H1 (cell line): Measurements from ENCODE around the gene SMAP1. TPM values are rescaled to one million over a fixed set of nuclear protein-coding genes. Genes with fewer than 3 reads are reported as not detected.

Experiments
- CTCF ChIA-PET: fragments of 300-600 bp; sonication (Branson Sonifier 250); formaldehyde crosslinking; loops from one replicate; lab custom pipeline; 2021; ENCODE audit not compliant: partially characterized antibody; lab: Charles Lee
- POLR2A ChIA-PET: fragments of 300-600 bp; sonication (Branson Sonifier 250); formaldehyde crosslinking; loops from one replicate; lab custom pipeline; 2021; ENCODE audit warnings: inconsistent platforms; ENCODE audit not compliant: partially characterized antibody; lab: Charles Lee
- DNase-seq, 2 experiments: peaks; one replicate each; pipeline versions ENCODE4 v3.0.0 to v3.0.0-alpha.2; 2010 to 2022; ENCODE audit warnings: low spot score in 2 of 2, low read depth in 1 of 2, mixed read lengths in 1 of 2
- FAIRE-seq: peaks from 2 replicates; lab custom pipeline; 2011; peaks lifted over from hg19 to GRCh38; lab: Jason Lieb, UNC
- H2AFZ ChIP-seq: 2 replicates; pipeline ENCODE4 v1.8.1; 2012; ENCODE audit warnings: low read length, inconsistent platforms
- H2AK5ac ChIP-seq: 2 replicates; pipeline ENCODE4 v1.6.1; 2013; ENCODE audit warnings: low read depth, low read length
- H2BK120ac ChIP-seq: replicated peaks from 2 replicates; pipeline ENCODE3; 2013; ENCODE audit warnings: low read depth, low read length, inconsistent platforms
- H2BK12ac ChIP-seq: 2 replicates; pipeline ENCODE4 v1.6.1; 2013; ENCODE audit warnings: low read depth, low read length
- H2BK15ac ChIP-seq: 2 replicates; pipeline ENCODE4 v1.6.1; 2013; ENCODE audit warnings: low read length
- H2BK20ac ChIP-seq: 2 replicates; pipeline ENCODE4 v1.6.1; 2013; ENCODE audit warnings: low read length
- H2BK5ac ChIP-seq: 2 replicates; pipeline ENCODE4 v1.6.1; 2013; ENCODE audit warnings: low read depth, low read length
- H3K14ac ChIP-seq: 2 replicates; pipeline ENCODE4 v1.6.1; 2013; ENCODE audit warnings: inconsistent platforms; ENCODE audit not compliant: insufficient read length
- H3K18ac ChIP-seq: 2 replicates; pipeline ENCODE4 v1.6.1; 2013; ENCODE audit warnings: low read length; ENCODE audit errors: extremely low read depth
- H3K23ac ChIP-seq: 2 replicates; pipeline ENCODE4 v1.6.1; 2013; ENCODE audit warnings: inconsistent platforms; ENCODE audit not compliant: insufficient read length
- H3K23me2 ChIP-seq: 2 replicates; pipeline ENCODE4 v1.6.1; 2013; ENCODE audit warnings: low read depth, low read length
- H3K27ac ChIP-seq: 2 replicates; pipeline ENCODE4 v1.6.1; 2011; ENCODE audit warnings: low read depth, low read length, inconsistent platforms
- H3K27me3 ChIP-seq, 4 experiments: replicated peaks in 1 of 4; 1 replicate in 1 of 4; 2 replicates in 3 of 4; pipeline versions ENCODE4 v1.6.1 to v1.8.1; 2011 to 2013; ENCODE audit warnings: low read length in 3 of 4, mild to moderate bottlenecking in 3 of 4, inconsistent platforms in 2 of 4, mixed read lengths in 2 of 4, moderate library complexity in 1 of 4; ENCODE audit not compliant: control insufficient read depth in 3 of 4, insufficient read depth in 3 of 4; ENCODE audit errors: extremely low read depth in 1 of 4
- H3K36me3 ChIP-seq, 4 experiments: 2 replicates each; pipeline versions ENCODE4 v1.6.1 to v1.8.1; 2011 to 2013; ENCODE audit warnings: mild to moderate bottlenecking in 4 of 4, low read length in 3 of 4, moderate library complexity in 2 of 4, control low read depth in 1 of 4, inconsistent platforms in 1 of 4; ENCODE audit not compliant: insufficient read depth in 4 of 4, control insufficient read depth in 2 of 4
- H3K4ac ChIP-seq: replicated peaks from 2 replicates; pipeline ENCODE3; 2013; ENCODE audit warnings: low read length, low read depth, mixed read lengths, inconsistent platforms; ENCODE audit not compliant: insufficient read length
- H3K4me1 ChIP-seq, 4 experiments: replicated peaks in 1 of 4; 1 replicate in 1 of 4; 2 replicates in 3 of 4; pipeline versions ENCODE4 v1.6.1 to v1.8.1; 2011 to 2013; ENCODE audit warnings: low read length in 3 of 4, inconsistent platforms in 2 of 4, mixed read lengths in 1 of 4; ENCODE audit not compliant: insufficient read depth in 4 of 4, control insufficient read depth in 3 of 4
- H3K4me2 ChIP-seq, 2 experiments: 2 replicates each; pipeline versions ENCODE4 v1.6.1 to v1.8.1; 2011 to 2013; ENCODE audit warnings: low read depth in 2 of 2, low read length in 2 of 2, control low read depth in 1 of 2, inconsistent platforms in 1 of 2, mild to moderate bottlenecking in 1 of 2; ENCODE audit not compliant: insufficient read depth in 1 of 2
- H3K4me3 ChIP-seq, 4 experiments: fragments of 200-600, 300-600 bp in 1 of 4; sonication (generic), shearing (Covaris generic), sonication (Bioruptor Twin) in 1 of 4; 2 replicates each; pipeline versions ENCODE4 v1.5.1 to v1.8.1; 2011 to 2016; ENCODE audit warnings: low read length in 4 of 4, low read depth in 3 of 4, control low read depth in 2 of 4, inconsistent platforms in 2 of 4, mild to moderate bottlenecking in 2 of 4, mixed read lengths in 1 of 4, moderate library complexity in 1 of 4; ENCODE audit not compliant: insufficient read depth in 2 of 4; ENCODE audit errors: extremely low read depth in 1 of 4
- H3K56ac ChIP-seq: replicated peaks from 2 replicates; pipeline ENCODE3; 2013; ENCODE audit warnings: low read depth, mild to moderate bottlenecking, mixed read lengths, low read length, inconsistent platforms; ENCODE audit not compliant: insufficient read length
- H3K79me1 ChIP-seq: 2 replicates; pipeline ENCODE4 v1.6.1; 2013; ENCODE audit warnings: low read depth, low read length, control low read depth
- H3K79me2 ChIP-seq, 2 experiments: 2 replicates each; pipeline versions ENCODE4 v1.6.1 to v1.8.1; 2012 to 2013; ENCODE audit warnings: low read length in 2 of 2, mild to moderate bottlenecking in 2 of 2, inconsistent platforms in 1 of 2; ENCODE audit not compliant: insufficient read depth in 2 of 2, control insufficient read depth in 1 of 2
- H3K9ac ChIP-seq, 4 experiments: replicated peaks in 1 of 4; 1 replicate in 1 of 4; 2 replicates in 3 of 4; pipeline versions ENCODE4 v1.6.1 to v1.8.1; 2011 to 2013; ENCODE audit warnings: low read depth in 3 of 4, low read length in 3 of 4, control low read depth in 2 of 4, mild to moderate bottlenecking in 2 of 4, moderate library complexity in 2 of 4, inconsistent platforms in 1 of 4; ENCODE audit errors: extremely low read depth in 1 of 4
- H3K9me3 ChIP-seq, 2 experiments: 2 replicates each; pipeline versions ENCODE4 v1.6.1 to v1.8.1; 2012 to 2013; ENCODE audit warnings: mild to moderate bottlenecking in 2 of 2, moderate library complexity in 2 of 2, control low read depth in 1 of 2, inconsistent platforms in 1 of 2, low read depth in 1 of 2, low read length in 1 of 2, mixed read lengths in 1 of 2; ENCODE audit not compliant: insufficient read depth in 2 of 2
- H4K20me1 ChIP-seq, 2 experiments: replicated peaks in 1 of 2; 2 replicates each; pipeline versions ENCODE3 to v1.8.1; 2011 to 2013; ENCODE audit warnings: inconsistent platforms in 2 of 2, low read length in 2 of 2, mild to moderate bottlenecking in 1 of 2; ENCODE audit not compliant: insufficient read depth in 2 of 2, control insufficient read depth in 1 of 2
- H4K5ac ChIP-seq: 2 replicates; pipeline ENCODE4 v1.6.1; 2013; ENCODE audit warnings: low read length, low read depth, mixed read lengths, inconsistent platforms; ENCODE audit not compliant: insufficient read length
- H4K8ac ChIP-seq: 2 replicates; pipeline ENCODE4 v1.8.0; 2013; ENCODE audit warnings: mild to moderate bottlenecking, moderate library complexity, low read length, inconsistent platforms; ENCODE audit not compliant: insufficient read depth; ENCODE audit errors: extremely low read depth
- H4K91ac ChIP-seq: replicated peaks from 2 replicates; pipeline ENCODE3; 2013; ENCODE audit warnings: low read length, mixed read lengths, inconsistent platforms; ENCODE audit not compliant: insufficient read length
- ASH2L ChIP-seq: fragments of 200-600, 300-600 bp; sonication (generic); IDR thresholded peaks from one replicate; pipeline ENCODE4 v1.7.1; 2017; ENCODE audit warnings: low read length
- CBX5 ChIP-seq: fragments of 300-800, 300-1000 bp; sonication (generic); IDR thresholded peaks from 2 replicates; pipeline ENCODE4 v1.7.1; 2016; ENCODE audit warnings: antibody characterized with exemption, low read length, low read depth
- CREB1 ChIP-seq: IDR thresholded peaks from 2 replicates; pipeline ENCODE4 v1.6.1; 2012; ENCODE audit warnings: inconsistent platforms
- CTBP2 ChIP-seq: IDR thresholded peaks from 2 replicates; pipeline ENCODE4 v1.7.0; 2011; ENCODE audit warnings: borderline replicate concordance, mild to moderate bottlenecking, moderate library complexity, mixed read lengths, low read length; ENCODE audit not compliant: insufficient read depth, insufficient read length
- CTCF ChIP-seq, 3 experiments: IDR thresholded peaks; 1 replicate in 2 of 3; 2 replicates in 1 of 3; pipeline versions ENCODE4 v1.5.1 to v1.6.1; 2011; ENCODE audit warnings: low read length in 3 of 3, mild to moderate bottlenecking in 3 of 3, inconsistent platforms in 2 of 3, low read depth in 1 of 3, moderate library complexity in 1 of 3; ENCODE audit not compliant: insufficient read depth in 1 of 3; ENCODE audit errors: control extremely low read depth in 1 of 3
- FOSL1 ChIP-seq: IDR thresholded peaks from 2 replicates; pipeline ENCODE4 v1.6.1; 2011; ENCODE audit warnings: mild to moderate bottlenecking, low read depth, low read length, moderate library complexity; ENCODE audit not compliant: insufficient read depth
- JUND ChIP-seq: IDR thresholded peaks from 2 replicates; pipeline ENCODE4 v1.6.1; 2011; ENCODE audit warnings: mild to moderate bottlenecking, improper control_type of control experiment, low read length
- SAP30 ChIP-seq: fragments of 300-600 bp; sonication (generic); IDR thresholded peaks from 2 replicates; pipeline ENCODE4 v1.7.1; 2012; ENCODE audit warnings: low read length, moderate library complexity, mild to moderate bottlenecking, inconsistent platforms; ENCODE audit not compliant: insufficient read depth, insufficient replicate concordance
- SIRT6 ChIP-seq: IDR thresholded peaks from one replicate; pipeline ENCODE4 v1.7.1; 2012; ENCODE audit warnings: low read length, inconsistent platforms
- TAF1 ChIP-seq: IDR thresholded peaks from 2 replicates; pipeline ENCODE4 v1.6.1; 2011; ENCODE audit warnings: mild to moderate bottlenecking, low read depth, low read length
- TCF12 ChIP-seq: IDR thresholded peaks from 2 replicates; pipeline ENCODE4 v1.6.1; 2011; ENCODE audit warnings: low read depth, mild to moderate bottlenecking, low read length
- YY1 ChIP-seq: IDR thresholded peaks from 2 replicates; pipeline ENCODE4 v1.6.1; 2011; ENCODE audit warnings: low read depth, mild to moderate bottlenecking, low read length
- ZNF274 ChIP-seq: IDR thresholded peaks from 2 replicates; pipeline ENCODE4 v1.7.0; 2012; ENCODE audit warnings: low read length, borderline replicate concordance; ENCODE audit errors: extremely low read depth
- WGBS, 2 experiments: shearing (Covaris generic) in 1 of 2; methylation state at CpG; one replicate each; pipeline versions ENCODE4 v1.1.6 to v1.1.7; 2013 to 2015; ENCODE audit warnings: low lambda C conversion rate in 2 of 2, mixed read lengths in 2 of 2, inconsistent platforms in 1 of 2, low coverage in 1 of 2, missing lambda C conversion rate in 1 of 2; ENCODE audit not compliant: insufficient replicate concordance in 2 of 2, insufficient coverage in 1 of 2, insufficient read length in 1 of 2; ENCODE audit errors: extremely low coverage in 1 of 2, missing lambda C conversion rate in 1 of 2; 5-methylcytosine and 5-hydroxymethylcytosine counted together
- polyA plus RNA-seq, 7 experiments: library from polyadenylated mRNA; depleted of rRNA in 3 of 7; stranded (reverse) in 5 of 7; unstranded in 2 of 7; fragments of >200 nt in 5 of 7; fragments of 200-250 nt in 2 of 7; gene quantifications; 1 replicate in 5 of 7; 2 replicates in 1 of 7; 4 replicates in 1 of 7; pipeline versions ENCODE4 v1.2.1 to v1.2.3, GENCODE V29; 2011 to 2013; ENCODE audit warnings: missing spikeins in 2 of 7, mixed read lengths in 2 of 7
- total RNA-seq: library from RNA; stranded (reverse); fragmentation: NEBNext Ultra II Directional; extraction: Animal tissue kit (Norgen Biotek cat#: 25700); gene quantifications from 2 replicates; pipeline ENCODE4 v1.2.1, GENCODE V29; 2021

SMAP1 gene
- total and polyA plus RNA-seq, 2 of the 8 experiments (the other 6 are each of a cell fraction or from before 2014, with no cell fraction given) = 18.8 to 32.4 TPM

GRCh38 chr6:70708448-70708847 is 40.8 kb downstream of the SMAP1 start:
- no peak overlapping the region for H2BK20ac ChIP-seq
- no peak overlapping the region for H3K4me3 ChIP-seq
- no peaks in the 10 kb centered on the region for H4K20me1 ChIP-seq
- no peak overlapping the region for H3K23ac ChIP-seq
- H3K79me2 ChIP-seq = peaks cover 0 to 25% of the 10 kb centered on the region in 2 experiments; a peak in 3 of 4 replicates
- no peak overlapping the region for H2BK5ac ChIP-seq
- 90% methylated on average over 2 of the region's 2 CpGs; no CpG with 5 or more reads in 1 of the 2 experiments for WGBS, 2 experiments
- H3K9me3 ChIP-seq = no peaks in the 10 kb centered on the region
- no peaks in the 10 kb centered on the region for H3K36me3 ChIP-seq
- no peak overlapping the region for H2AK5ac ChIP-seq
- no peak overlapping the region for H2BK12ac ChIP-seq
- no peak overlapping the region for H3K56ac ChIP-seq
- H4K91ac ChIP-seq = no peak overlapping the region
- no peak overlapping the region for H4K8ac ChIP-seq
- no peak overlapping the region for H3K14ac ChIP-seq
- no peak overlapping the region for H3K18ac ChIP-seq
- no peak overlapping the region for H2AFZ ChIP-seq
- H2BK120ac ChIP-seq = no peak overlapping the region
- H3K27ac ChIP-seq = no peak overlapping the region
- ChIA-PET CTCF (interaction anchor here (0.8 to 6.2 kb wide), 11 partner anchors 9 to 304 kb away, joined by 3 to 62 read pairs (median 5); partner anchors contain the start of gene B3GAT2), POLR2A (no interaction called here)
- no peak overlapping the region for H3K9ac ChIP-seq
- FAIRE-seq (no peak), DNase-seq (no peak)
- H3K23me2 ChIP-seq = no peaks in the 10 kb centered on the region
- no peak overlapping the region for H3K4ac ChIP-seq
- H4K5ac ChIP-seq = no peak overlapping the region
- no peaks in the 10 kb centered on the region for H3K79me1 ChIP-seq
- H3K4me1 ChIP-seq = peaks cover 0 to 6% (median 0%) of the 10 kb centered on the region in 4 experiments; a peak in 1 of 7 replicates
- H3K27me3 ChIP-seq = no peaks in the 10 kb centered on the region
- H2BK15ac ChIP-seq = no peak overlapping the region
- H3K4me2 ChIP-seq = no peak overlapping the region
- TF ChIP-seq CREB1 (no peak), YY1 (no peak), SAP30 (no peak), CBX5 (no peak), ASH2L (no peak), ZNF274 (no peak), SIRT6 (no peak), FOSL1 (no peak), JUND (no peak), CTCF (IDR thresholded peaks at IDR 0.05; ENCODE audit: control extremely low read depth in 1 of 3, insufficient read depth in 1 of 3, low read depth in 1 of 3, low read length in 3 of 3) (no peak), TCF12 (no peak), TAF1 (no peak), CTBP2 (no peak)
